DND-41 (cell line): ENCODE data around the gene ZNF195.
"Not testable (repeated sequence)": the region's sequence is repeated elsewhere in the genome, so short reads cannot be mapped to it uniquely, and the experiment has no call there.

Experiments used
- EZH2 ChIP-seq: IDR thresholded peaks from 3 replicates; pipeline ENCODE4 v1.6.1; 2012; ENCODE audit warnings: borderline replicate concordance, low read depth, mild to moderate bottlenecking, moderate library complexity, low read length, inconsistent platforms; ENCODE audit not compliant: severe bottlenecking
- TF ChIP-seq, protein P1 (sequence below): IDR thresholded peaks from 2 replicates; pipeline ENCODE4 v1.5.1; 2012; ENCODE audit warnings: borderline replicate concordance, low read length, moderate library complexity, mild to moderate bottlenecking; ENCODE audit not compliant: poor library complexity, severe bottlenecking; ENCODE audit errors: extremely low read depth

GRCh38 chr11:3428076-3428475, 49.1 kb upstream of the ZNF195 start:
- TF ChIP-seq, protein P1, sequence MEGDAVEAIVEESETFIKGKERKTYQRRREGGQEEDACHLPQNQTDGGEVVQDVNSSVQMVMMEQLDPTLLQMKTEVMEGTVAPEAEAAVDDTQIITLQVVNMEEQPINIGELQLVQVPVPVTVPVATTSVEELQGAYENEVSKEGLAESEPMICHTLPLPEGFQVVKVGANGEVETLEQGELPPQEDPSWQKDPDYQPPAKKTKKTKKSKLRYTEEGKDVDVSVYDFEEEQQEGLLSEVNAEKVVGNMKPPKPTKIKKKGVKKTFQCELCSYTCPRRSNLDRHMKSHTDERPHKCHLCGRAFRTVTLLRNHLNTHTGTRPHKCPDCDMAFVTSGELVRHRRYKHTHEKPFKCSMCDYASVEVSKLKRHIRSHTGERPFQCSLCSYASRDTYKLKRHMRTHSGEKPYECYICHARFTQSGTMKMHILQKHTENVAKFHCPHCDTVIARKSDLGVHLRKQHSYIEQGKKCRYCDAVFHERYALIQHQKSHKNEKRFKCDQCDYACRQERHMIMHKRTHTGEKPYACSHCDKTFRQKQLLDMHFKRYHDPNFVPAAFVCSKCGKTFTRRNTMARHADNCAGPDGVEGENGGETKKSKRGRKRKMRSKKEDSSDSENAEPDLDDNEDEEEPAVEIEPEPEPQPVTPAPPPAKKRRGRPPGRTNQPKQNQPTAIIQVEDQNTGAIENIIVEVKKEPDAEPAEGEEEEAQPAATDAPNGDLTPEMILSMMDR = not testable (repeated sequence)
- not testable (repeated sequence) for TF ChIP-seq EZH2
